IMR-90 (cell line): ENCODE data around the gene CTIF. TPM values are rescaled to one million over a fixed set of nuclear protein-coding genes. Genes with fewer than 3 reads are reported as not detected.

Experiments
- ATAC-seq: fragments of 200-7000 bp; cut with Tn5 transposase; 2 replicates; pipeline ENCODE4 v1.9.1; 2020; ENCODE audit warnings: low read depth, mild to moderate bottlenecking, moderate library complexity
- BruUV-seq: library from RNA; stranded (reverse); fragments of 400-500 nt; replicated peaks from 2 replicates; lab custom pipeline; 2021; lab: Mats Ljungman, UMichigan
- CTCF ChIA-PET: fragments of 300-600 bp; formaldehyde crosslinking; extraction: SDS; loops from one replicate; lab custom pipeline; 2021; ENCODE audit warnings: antibody characterized with exemption; lab: Yijun Ruan, JAX
- POLR2A ChIA-PET: fragments of 300-600 bp; sonication (Branson Sonifier 250); formaldehyde crosslinking; loops from one replicate; lab custom pipeline; 2022; ENCODE audit warnings: antibody characterized with exemption; ENCODE audit not compliant: unreplicated experiment; lab: Charles Lee
- DNase-seq: peaks from one replicate; pipeline ENCODE4 v3.0.0; 2013
- H2AFZ ChIP-seq: replicated peaks from 2 replicates; pipeline ENCODE3; 2013; ENCODE audit warnings: low read length, mild to moderate bottlenecking; ENCODE audit not compliant: poor library complexity
- H2AK5ac ChIP-seq: 2 replicates; pipeline ENCODE4 v1.6.1; 2013; ENCODE audit warnings: low read depth, low read length, inconsistent platforms
- H2AK9ac ChIP-seq: replicated peaks from 2 replicates; pipeline ENCODE3; 2013; ENCODE audit warnings: mild to moderate bottlenecking, low read depth, low read length, moderate library complexity; ENCODE audit not compliant: poor library complexity
- H2BK120ac ChIP-seq: 2 replicates; pipeline ENCODE4 v1.6.1; 2013; ENCODE audit warnings: low read depth, low read length, inconsistent platforms
- H2BK15ac ChIP-seq: 3 replicates; pipeline ENCODE4 v1.6.1; 2013; ENCODE audit warnings: low read depth, low read length, inconsistent platforms
- H2BK20ac ChIP-seq: 2 replicates; pipeline ENCODE4 v1.6.1; 2013; ENCODE audit warnings: low read depth, mild to moderate bottlenecking, inconsistent platforms, low read length, moderate library complexity
- H2BK5ac ChIP-seq: 2 replicates; pipeline ENCODE4 v1.6.1; 2013; ENCODE audit warnings: mild to moderate bottlenecking, low read depth, low read length, inconsistent platforms; ENCODE audit not compliant: poor library complexity, severe bottlenecking
- H3K14ac ChIP-seq: replicated peaks from 2 replicates; pipeline ENCODE4 v1.6.1; 2013; ENCODE audit warnings: low read depth, low read length, inconsistent platforms
- H3K18ac ChIP-seq: 2 replicates; pipeline ENCODE4 v1.6.1; 2013; ENCODE audit warnings: low read depth, low read length, control low read depth
- H3K23ac ChIP-seq: 2 replicates; pipeline ENCODE4 v1.6.1; 2013; ENCODE audit warnings: low read depth, low read length, inconsistent platforms
- H3K27ac ChIP-seq: 2 replicates; pipeline ENCODE4 v1.5.1; 2013; ENCODE audit warnings: mild to moderate bottlenecking, control low read depth, low read length; ENCODE audit not compliant: insufficient read depth
- H3K27me3 ChIP-seq: 2 replicates; pipeline ENCODE4 v1.6.1; 2013; ENCODE audit warnings: low read length; ENCODE audit not compliant: control insufficient read depth, insufficient read depth
- H3K36me3 ChIP-seq: 2 replicates; pipeline ENCODE4 v1.6.1; 2013; ENCODE audit warnings: low read length, mixed read lengths; ENCODE audit not compliant: control insufficient read depth, insufficient read depth
- H3K4ac ChIP-seq: 2 replicates; pipeline ENCODE4 v1.6.1; 2013; ENCODE audit warnings: low read depth, low read length, inconsistent platforms
- H3K4me1 ChIP-seq: 2 replicates; pipeline ENCODE4 v1.6.1; 2013; ENCODE audit warnings: low read length, mixed read lengths; ENCODE audit not compliant: control insufficient read depth, insufficient read depth
- H3K4me2 ChIP-seq: 2 replicates; pipeline ENCODE4 v1.6.1; 2013; ENCODE audit warnings: low read depth, mild to moderate bottlenecking, control low read depth, low read length, moderate library complexity
- H3K4me3 ChIP-seq: 2 replicates; pipeline ENCODE4 v1.5.1; 2013; ENCODE audit warnings: low read depth, mild to moderate bottlenecking, control low read depth, low read length, moderate library complexity; ENCODE audit not compliant: insufficient read depth
- H3K56ac ChIP-seq: 2 replicates; pipeline ENCODE4 v1.6.1; 2013; ENCODE audit warnings: low read length, inconsistent platforms; ENCODE audit not compliant: insufficient read depth; ENCODE audit errors: extremely low read depth
- H3K79me1 ChIP-seq, 2 experiments: 2 replicates each; pipeline ENCODE4 v1.6.1; 2013; ENCODE audit warnings: low read length in 2 of 2, inconsistent platforms in 1 of 2, low read depth in 1 of 2
- H3K9ac ChIP-seq: 2 replicates; pipeline ENCODE4 v1.6.1; 2013; ENCODE audit warnings: low read depth, low read length, control low read depth
- H3K9me1 ChIP-seq: 2 replicates; pipeline ENCODE4 v1.6.1; 2013; ENCODE audit warnings: low read length, inconsistent platforms; ENCODE audit not compliant: insufficient read depth
- H3K9me3 ChIP-seq: 2 replicates; pipeline ENCODE4 v1.6.1; 2013; ENCODE audit warnings: low read length; ENCODE audit not compliant: control insufficient read depth, insufficient read depth
- H4K20me1 ChIP-seq: 2 replicates; pipeline ENCODE4 v1.6.1; 2013; ENCODE audit warnings: low read length, inconsistent platforms; ENCODE audit not compliant: insufficient read depth
- H4K5ac ChIP-seq: 2 replicates; pipeline ENCODE4 v1.6.1; 2013; ENCODE audit warnings: mild to moderate bottlenecking, low read depth, low read length, control low read depth
- H4K8ac ChIP-seq, 2 experiments: 2 replicates each; pipeline ENCODE4 v1.6.1; 2013; ENCODE audit warnings: low read depth in 2 of 2, low read length in 2 of 2, control low read depth in 1 of 2, inconsistent platforms in 1 of 2
- H4K91ac ChIP-seq: 2 replicates; pipeline ENCODE4 v1.6.1; 2013; ENCODE audit warnings: low read depth, low read length, inconsistent platforms; ENCODE audit not compliant: insufficient read depth
- BHLHE40 ChIP-seq: fragments of 150-350 bp; IDR thresholded peaks from 2 replicates; pipeline ENCODE4 v1.6.1; 2016; ENCODE audit warnings: mild to moderate bottlenecking, low read depth, low read length
- CEBPB ChIP-seq: IDR thresholded peaks from 2 replicates; pipeline ENCODE4 v1.6.1; 2012; ENCODE audit warnings: low read depth, low read length, improper control_type of control experiment
- CHD1 ChIP-seq: IDR thresholded peaks from 2 replicates; pipeline ENCODE4 v1.6.1; 2012; ENCODE audit warnings: low read depth, low read length, improper control_type of control experiment
- FOS ChIP-seq: fragments of 150-350 bp; IDR thresholded peaks from 2 replicates; pipeline ENCODE4 v1.6.1; 2016; ENCODE audit warnings: low read depth, low read length
- MAFK ChIP-seq: IDR thresholded peaks from 2 replicates; pipeline ENCODE4 v1.6.1; 2012; ENCODE audit warnings: low read depth, low read length, improper control_type of control experiment
- MAZ ChIP-seq: IDR thresholded peaks from 2 replicates; pipeline ENCODE4 v1.6.1; 2012; ENCODE audit warnings: low read depth, mild to moderate bottlenecking, low read length, improper control_type of control experiment, moderate library complexity, borderline replicate concordance
- MXI1 ChIP-seq: IDR thresholded peaks from 2 replicates; pipeline ENCODE4 v1.6.1; 2012; ENCODE audit warnings: low read depth, mild to moderate bottlenecking, low read length, moderate library complexity, borderline replicate concordance
- NFE2L2 ChIP-seq: fragments of 150-350 bp; IDR thresholded peaks from 2 replicates; pipeline ENCODE4 v1.6.1; 2016; ENCODE audit warnings: low read depth, mild to moderate bottlenecking, low read length
- RCOR1 ChIP-seq: IDR thresholded peaks from 2 replicates; pipeline ENCODE4 v1.6.1; 2012; ENCODE audit warnings: mild to moderate bottlenecking, low read length, improper control_type of control experiment; ENCODE audit not compliant: insufficient replicate concordance
- WGBS, 2 experiments: methylation state at CpG; one replicate each; pipeline versions ENCODE4 v1.1.5 to v1.1.7; 2013; ENCODE audit warnings: missing lambda C conversion rate in 2 of 2; ENCODE audit not compliant: insufficient read length in 1 of 2; ENCODE audit errors: extremely low coverage in 2 of 2; 5-methylcytosine and 5-hydroxymethylcytosine counted together
- dilution Hi-C: fragments of 300-500 bp; cut with HindIII; formaldehyde crosslinking; loops from one replicate; pipeline ENCODE4 v1.14.3; 2018; ENCODE audit warnings: low sequenced_read_pairs; ENCODE audit not compliant: unreplicated experiment
- in situ Hi-C: fragments of 300-500 bp; cut with MboI; formaldehyde crosslinking; loops from 3 replicates; pipeline ENCODE4 v1.14.3; 2019; ENCODE audit warnings: low sequenced_read_pairs, inconsistent platforms, mixed read lengths
- intact Hi-C: fragments of 100-400 bp; cut with micrococcal nuclease; formaldehyde crosslinking; loops from 2 replicates; pipeline ENCODE4 v1.10.0; 2022
- polyA plus RNA-seq, 3 experiments: library from polyadenylated mRNA; depleted of rRNA; stranded (reverse); fragments of >200 nt; gene quantifications; 2 replicates each; pipeline ENCODE4 v1.2.3, GENCODE V29; 2012; ENCODE audit warnings: low replicate concordance in 1 of 3
- total RNA-seq: library from RNA; depleted of rRNA; stranded (reverse); fragments of >200 nt; gene quantifications from 2 replicates; pipeline ENCODE4 v1.2.3, GENCODE V29; 2012
- TF ChIP-seq, protein P1 (sequence below): fragments of 150-350 bp; IDR thresholded peaks from 2 replicates; pipeline ENCODE4 v1.6.1; 2016; ENCODE audit warnings: low read depth, mild to moderate bottlenecking, low read length, moderate library complexity, borderline replicate concordance
- TF ChIP-seq, protein P2 (sequence below): conservative IDR thresholded peaks from 2 replicates; pipeline ENCODE4 v1.5.1; 2012; ENCODE audit warnings: mild to moderate bottlenecking, low read depth, low read length, improper control_type of control experiment

The CTIF gene
- total and polyA plus RNA-seq, 2 of the 4 experiments (the other 2 are of a cell fraction), result 25.1 to 57.0 TPM

- Histone ChIP-seq H3K14ac (peak overlapping the region; percentile 61; the same call in 1 of the 2 replicates), H3K27ac (peak overlapping the region; percentile 9; the same call in 1 of the 2 replicates), H3K9me3 (no peaks in the 10 kb centered on the region), H3K9ac (no peak overlapping the region), H3K4me2 (0 out of 2 replicates have a peak overlapping the region, but pooled peaks have one; percentile 6), H2BK5ac (peak overlapping the region; percentile 45), H3K4me1 (peaks cover 24% of the 10 kb centered on the region), H3K18ac (no peak overlapping the region), H4K8ac (peak overlapping the region; percentile 43 to 84; a peak in 3 of 4 replicates), H3K79me1 (peaks cover 20 to 79% of the 10 kb centered on the region in 2 experiments; a peak in 3 of 4 replicates), H3K4me3 (no peak overlapping the region), H3K36me3 (peaks cover 2% of the 10 kb centered on the region), H3K9me1 (peaks cover 17% of the 10 kb centered on the region), H3K56ac (peak overlapping the region; percentile 60; the same call in 1 of the 2 replicates), H3K23ac (no peak overlapping the region), H2BK120ac (peak overlapping the region; percentile 93), H2AK5ac (peak overlapping the region; percentile 93), H4K5ac (no peak overlapping the region), H3K27me3 (no peaks in the 10 kb centered on the region), H2AFZ (peak overlapping the region; percentile 34), H2BK15ac (peak overlapping the region; percentile 94; the same call in 1 of the 3 replicates), H4K20me1 (no peaks in the 10 kb centered on the region), H3K4ac (peak overlapping the region; percentile 98), H2BK20ac (peak overlapping the region; percentile 64; the same call in 1 of the 2 replicates), H4K91ac (peak overlapping the region; percentile 85), H2AK9ac (peak overlapping the region; percentile 77)
- no peak for TF ChIP-seq CHD1
- TF ChIP-seq MAFK, result no peak
- no peak for TF ChIP-seq MAZ
- TF ChIP-seq, protein P1, sequence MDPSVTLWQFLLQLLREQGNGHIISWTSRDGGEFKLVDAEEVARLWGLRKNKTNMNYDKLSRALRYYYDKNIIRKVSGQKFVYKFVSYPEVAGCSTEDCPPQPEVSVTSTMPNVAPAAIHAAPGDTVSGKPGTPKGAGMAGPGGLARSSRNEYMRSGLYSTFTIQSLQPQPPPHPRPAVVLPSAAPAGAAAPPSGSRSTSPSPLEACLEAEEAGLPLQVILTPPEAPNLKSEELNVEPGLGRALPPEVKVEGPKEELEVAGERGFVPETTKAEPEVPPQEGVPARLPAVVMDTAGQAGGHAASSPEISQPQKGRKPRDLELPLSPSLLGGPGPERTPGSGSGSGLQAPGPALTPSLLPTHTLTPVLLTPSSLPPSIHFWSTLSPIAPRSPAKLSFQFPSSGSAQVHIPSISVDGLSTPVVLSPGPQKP, result no peak
- TF ChIP-seq BHLHE40, result no peak
- TF ChIP-seq NFE2L2, result no peak
- TF ChIP-seq MXI1, result no peak
- TF ChIP-seq, protein P2, sequence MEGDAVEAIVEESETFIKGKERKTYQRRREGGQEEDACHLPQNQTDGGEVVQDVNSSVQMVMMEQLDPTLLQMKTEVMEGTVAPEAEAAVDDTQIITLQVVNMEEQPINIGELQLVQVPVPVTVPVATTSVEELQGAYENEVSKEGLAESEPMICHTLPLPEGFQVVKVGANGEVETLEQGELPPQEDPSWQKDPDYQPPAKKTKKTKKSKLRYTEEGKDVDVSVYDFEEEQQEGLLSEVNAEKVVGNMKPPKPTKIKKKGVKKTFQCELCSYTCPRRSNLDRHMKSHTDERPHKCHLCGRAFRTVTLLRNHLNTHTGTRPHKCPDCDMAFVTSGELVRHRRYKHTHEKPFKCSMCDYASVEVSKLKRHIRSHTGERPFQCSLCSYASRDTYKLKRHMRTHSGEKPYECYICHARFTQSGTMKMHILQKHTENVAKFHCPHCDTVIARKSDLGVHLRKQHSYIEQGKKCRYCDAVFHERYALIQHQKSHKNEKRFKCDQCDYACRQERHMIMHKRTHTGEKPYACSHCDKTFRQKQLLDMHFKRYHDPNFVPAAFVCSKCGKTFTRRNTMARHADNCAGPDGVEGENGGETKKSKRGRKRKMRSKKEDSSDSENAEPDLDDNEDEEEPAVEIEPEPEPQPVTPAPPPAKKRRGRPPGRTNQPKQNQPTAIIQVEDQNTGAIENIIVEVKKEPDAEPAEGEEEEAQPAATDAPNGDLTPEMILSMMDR, result no peak
- no peak for TF ChIP-seq RCOR1
- TF ChIP-seq FOS, result no peak
- TF ChIP-seq CEBPB, result no peak
- in situ Hi-C loops, result no loop called here
- ChIA-PET CTCF (interaction anchor here (1.0 to 1.1 kb wide), 2 partner anchors 119 to 159 kb away, joined by 3 to 4 read pairs; no protein-coding TSS in a partner anchor), POLR2A (interaction anchor here (0.7 kb wide), 1 partner anchor 958 kb away, joined by 4 read pairs; no protein-coding TSS in a partner anchor)
- no TSS peak for BruUV-seq
- ATAC-seq (peak; percentile 18; the same call in 1 of the 2 replicates), DNase-seq (peak; percentile 67)
- WGBS, 2 experiments, result 8% methylated on average over 2 of the region's 16 CpGs; no CpG with 5 or more reads in 1 of the 2 experiments
- intact Hi-C loops, result loop anchor here (10.0 kb wide), 1 partner anchor 402 kb away; no protein-coding TSS in a partner anchor
- dilution Hi-C loops, result no loop called here
These were observed 294.3 kb downstream of the CTIF start for GRCh38 chr18:48832938-48833700.
